AG04449 (cell line): ENCODE results near the gene APBB1IP.
"Not testable (repeated sequence)": the region's sequence is repeated elsewhere in the genome, so short reads cannot be mapped to it uniquely, and the experiment has no call there.

Experiments used
- CTCF ChIA-PET: fragments of 350-600 bp; formaldehyde crosslinking; extraction: SDS; loops from one replicate; lab custom pipeline; 2021; ENCODE audit warnings: antibody characterized with exemption; lab: Yijun Ruan, JAX
- POLR2A ChIA-PET: fragments of 400-600, 350-600 bp; formaldehyde crosslinking; extraction: SDS; loops from one replicate; lab custom pipeline; 2020; ENCODE audit warnings: antibody characterized with exemption, inconsistent platforms; lab: Yijun Ruan, JAX
- DNase-seq: peaks from one replicate; pipeline ENCODE4 v3.0.0-alpha.2; 2010; ENCODE audit warnings: low read depth, low spot score
- H3K4me3 ChIP-seq: 2 replicates; pipeline ENCODE4 v1.5.1; 2011; ENCODE audit warnings: low read depth, mild to moderate bottlenecking, control low read depth, low read length
- CTCF ChIP-seq: IDR thresholded peaks from one replicate; pipeline ENCODE4 v1.5.1; 2011; ENCODE audit warnings: mild to moderate bottlenecking, moderate library complexity, low read length, control low read depth, inconsistent platforms; ENCODE audit not compliant: insufficient read depth; ENCODE audit errors: missing control alignments

The APBB1IP gene

GRCh38 chr10:26567351-26567721 is 129.2 kb downstream of the APBB1IP start:
- TF ChIP-seq CTCF: no peak
- ChIA-PET CTCF (no interaction called here), POLR2A (no interaction called here)
- H3K4me3 ChIP-seq: no peak overlapping the region
- no peak for DNase-seq

GRCh38 chr10:26571655-26572054 is 133.5 kb downstream of the APBB1IP start:
- TF ChIP-seq CTCF: no peak
- no peak for DNase-seq
- CTCF ChIA-PET: no interaction called here
- POLR2A ChIA-PET: no interaction called here
- no peak overlapping the region for H3K4me3 ChIP-seq

GRCh38 chr10:26573674-26574073 is 135.5 kb downstream of the APBB1IP start:
- ChIA-PET POLR2A (no interaction called here), CTCF (no interaction called here)
- no peak overlapping the region for H3K4me3 ChIP-seq
- no peak for TF ChIP-seq CTCF
- DNase-seq: no peak

GRCh38 chr10:26574783-26575182 is 136.6 kb downstream of the APBB1IP start:
- no peak for TF ChIP-seq CTCF
- ChIA-PET CTCF (no interaction called here), POLR2A (no interaction called here)
- no peak for DNase-seq
- no peak overlapping the region for H3K4me3 ChIP-seq

GRCh38 chr10:26578371-26578770 is 140.2 kb downstream of the APBB1IP start:
- H3K4me3 ChIP-seq, POLR2A ChIA-PET, CTCF ChIA-PET, DNase-seq: not testable (repeated sequence)

GRCh38 chr10:26579256-26580063 is 141.3 kb downstream of the APBB1IP start:
- POLR2A ChIA-PET: no interaction called here
- CTCF ChIA-PET: no interaction called here
- no peak for DNase-seq

More at GRCh38 chr10:26579256-26580063, 141.3 kb downstream of the APBB1IP start:
- H3K4me3 ChIP-seq: no peak overlapping the region
- TF ChIP-seq CTCF: no peak
